ENCODE results near the gene DDR1. TPM values are rescaled to one million over a fixed set of nuclear protein-coding genes. Genes with fewer than 3 reads are reported as not detected.

The DDR1 gene
- total RNA-seq, 1 experiment from 2014 or later = 258 TPM

DNA sequence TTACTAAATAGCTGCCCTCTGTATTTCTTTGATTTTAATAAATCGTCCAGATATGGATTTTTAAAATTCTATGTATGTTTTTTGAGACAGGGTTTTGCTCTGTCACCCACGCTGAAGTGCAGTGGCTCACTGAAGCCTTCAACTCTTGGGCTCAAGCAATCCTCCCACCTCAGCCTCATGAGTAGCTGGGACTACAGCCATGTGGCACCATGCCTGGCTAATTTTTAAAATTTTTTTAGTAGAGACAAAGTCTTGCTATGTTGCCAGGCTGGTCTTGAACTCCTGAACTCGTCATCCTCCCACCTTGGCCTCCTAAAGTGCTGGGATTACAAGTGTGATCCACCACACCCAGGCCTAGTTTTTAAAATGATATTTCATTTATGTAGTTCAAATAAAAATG, 47.4 kb upstream of the DDR1 start:
- Histone ChIP-seq H4K8ac (replicated peaks; ENCODE audit: insufficient read length, low read depth, low read length) (no peak overlapping the region), H3K4me2 (ENCODE audit: insufficient read depth, insufficient read length, low read length) (no peak overlapping the region), H2BK12ac (ENCODE audit: insufficient read length, low read depth, low read length) (no peak overlapping the region), H3K4me1 (ENCODE audit: insufficient read depth, low read length) (peaks cover 4% of the 10 kb centered on the region; the same call in 1 of the 2 replicates), H3K79me2 (ENCODE audit: insufficient read depth, low read length) (no peaks in the 10 kb centered on the region), H3T11ph (ENCODE audit: low read length) (no peak overlapping the region), H3K18ac (ENCODE audit: insufficient read length, low read depth, low read length) (no peak overlapping the region), H3K23me2 (ENCODE audit: insufficient read length, low read depth, low read length, poor library complexity, severe bottlenecking) (no peaks in the 10 kb centered on the region), H2AFZ (ENCODE audit: low read length) (no peak overlapping the region), H2BK120ac (ENCODE audit: low read depth, low read length, poor library complexity, severe bottlenecking) (no peak overlapping the region), H4K5ac (ENCODE audit: insufficient read length, low read depth, low read length) (no peak overlapping the region), H2BK20ac (ENCODE audit: low read depth, low read length, poor library complexity, severe bottlenecking) (no peak overlapping the region), H3K4ac (ENCODE audit: low read depth, low read length) (no peak overlapping the region), H2AK5ac (ENCODE audit: insufficient read length, low read length) (no peak overlapping the region), H3K56ac (ENCODE audit: insufficient read length, low read depth, low read length) (no peak overlapping the region), H2BK15ac (ENCODE audit: low read depth, low read length) (no peak overlapping the region), H2BK5ac (ENCODE audit: insufficient read length, low read length) (no peak overlapping the region), H3K14ac (ENCODE audit: insufficient read depth, low read length) (no peak overlapping the region), H3K9ac (ENCODE audit: extremely low read depth, insufficient read length, low read length) (no peak overlapping the region), H3K27ac (ENCODE audit: insufficient read length, low read depth, low read length) (no peak overlapping the region), H3K23ac (ENCODE audit: insufficient read length, low read depth, low read length) (no peak overlapping the region), H4K20me1 (ENCODE audit: control insufficient read depth, insufficient read depth, insufficient read length) (no peaks in the 10 kb centered on the region), H4K91ac (ENCODE audit: insufficient read length, low read depth, low read length) (no peak overlapping the region), H3K79me1 (ENCODE audit: insufficient read depth, low read depth, low read length, poor library complexity, severe bottlenecking) (no peaks in the 10 kb centered on the region), H3K27me3 (ENCODE audit: insufficient read depth, low read length) (no peaks in the 10 kb centered on the region; the same call in 1 of the 2 replicates), H3K9me3 (ENCODE audit: control insufficient read depth, low read depth, low read length) (no peaks in the 10 kb centered on the region)
- DNase-seq = no peak
- Mint-ChIP-seq H3K27me3 (ENCODE audit: low read depth) (no peaks in the 10 kb centered on the region), H3K4me3 (no peak overlapping the region), H3K27ac (no peak overlapping the region), H3K9me3 (peaks cover 21 to 37% of the 10 kb centered on the region in 2 experiments), H3K4me1 (peaks cover 23 to 30% of the 10 kb centered on the region in 2 experiments), H3K36me3 (ENCODE audit: insufficient read depth in 1 of 3, low read depth in 3 of 3) (peaks cover 42 to 54% (median 53%) of the 10 kb centered on the region in 3 experiments)
- TF ChIP-seq, protein P1, sequence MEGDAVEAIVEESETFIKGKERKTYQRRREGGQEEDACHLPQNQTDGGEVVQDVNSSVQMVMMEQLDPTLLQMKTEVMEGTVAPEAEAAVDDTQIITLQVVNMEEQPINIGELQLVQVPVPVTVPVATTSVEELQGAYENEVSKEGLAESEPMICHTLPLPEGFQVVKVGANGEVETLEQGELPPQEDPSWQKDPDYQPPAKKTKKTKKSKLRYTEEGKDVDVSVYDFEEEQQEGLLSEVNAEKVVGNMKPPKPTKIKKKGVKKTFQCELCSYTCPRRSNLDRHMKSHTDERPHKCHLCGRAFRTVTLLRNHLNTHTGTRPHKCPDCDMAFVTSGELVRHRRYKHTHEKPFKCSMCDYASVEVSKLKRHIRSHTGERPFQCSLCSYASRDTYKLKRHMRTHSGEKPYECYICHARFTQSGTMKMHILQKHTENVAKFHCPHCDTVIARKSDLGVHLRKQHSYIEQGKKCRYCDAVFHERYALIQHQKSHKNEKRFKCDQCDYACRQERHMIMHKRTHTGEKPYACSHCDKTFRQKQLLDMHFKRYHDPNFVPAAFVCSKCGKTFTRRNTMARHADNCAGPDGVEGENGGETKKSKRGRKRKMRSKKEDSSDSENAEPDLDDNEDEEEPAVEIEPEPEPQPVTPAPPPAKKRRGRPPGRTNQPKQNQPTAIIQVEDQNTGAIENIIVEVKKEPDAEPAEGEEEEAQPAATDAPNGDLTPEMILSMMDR (conservative IDR thresholded peaks at IDR 0.05) = no peak
- no CpG with 5 or more reads among the region's 3 CpGs for WGBS (ENCODE audit: extremely low coverage, insufficient read length, low lambda C conversion rate)

Measured in H9 (cell line).